Islet precursor cell (in vitro differentiated cells): ENCODE measurements around the gene ANKRD28.

Source experiments
- DNase-seq: peaks from one replicate; pipeline ENCODE4 v3.0.0-alpha.2; 2018

Gene ANKRD28

GRCh38 chr3:15716178-15716577, 81.6 kb downstream of the ANKRD28 start:
- DNase-seq: no peak

- no peak for DNase-seq
These were observed 83.3 kb downstream of the ANKRD28 start for GRCh38 chr3:15714448-15714847.

DNA sequence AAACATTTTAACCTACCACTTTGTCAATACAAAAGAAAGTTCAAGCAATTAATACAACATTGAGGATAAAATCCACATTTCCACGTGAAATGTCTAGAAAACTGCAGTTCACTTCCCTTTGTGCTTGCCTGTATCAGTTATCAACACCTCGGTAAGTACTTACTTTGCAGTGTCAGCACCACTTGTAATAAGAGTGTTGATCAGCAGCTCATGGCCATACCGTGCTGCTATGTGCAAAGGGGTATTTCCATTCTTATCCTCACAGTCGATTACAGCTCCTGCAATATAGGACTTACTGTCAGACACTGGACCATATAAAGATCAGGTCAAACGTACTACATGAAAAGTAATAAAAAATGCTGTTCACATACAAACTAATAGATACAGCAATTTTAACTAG, 84.4 kb downstream of the ANKRD28 start:
- DNase-seq: no peak

GRCh38 chr3:15711281-15711680, 86.5 kb downstream of the ANKRD28 start:
- DNase-seq: no peak

DNA sequence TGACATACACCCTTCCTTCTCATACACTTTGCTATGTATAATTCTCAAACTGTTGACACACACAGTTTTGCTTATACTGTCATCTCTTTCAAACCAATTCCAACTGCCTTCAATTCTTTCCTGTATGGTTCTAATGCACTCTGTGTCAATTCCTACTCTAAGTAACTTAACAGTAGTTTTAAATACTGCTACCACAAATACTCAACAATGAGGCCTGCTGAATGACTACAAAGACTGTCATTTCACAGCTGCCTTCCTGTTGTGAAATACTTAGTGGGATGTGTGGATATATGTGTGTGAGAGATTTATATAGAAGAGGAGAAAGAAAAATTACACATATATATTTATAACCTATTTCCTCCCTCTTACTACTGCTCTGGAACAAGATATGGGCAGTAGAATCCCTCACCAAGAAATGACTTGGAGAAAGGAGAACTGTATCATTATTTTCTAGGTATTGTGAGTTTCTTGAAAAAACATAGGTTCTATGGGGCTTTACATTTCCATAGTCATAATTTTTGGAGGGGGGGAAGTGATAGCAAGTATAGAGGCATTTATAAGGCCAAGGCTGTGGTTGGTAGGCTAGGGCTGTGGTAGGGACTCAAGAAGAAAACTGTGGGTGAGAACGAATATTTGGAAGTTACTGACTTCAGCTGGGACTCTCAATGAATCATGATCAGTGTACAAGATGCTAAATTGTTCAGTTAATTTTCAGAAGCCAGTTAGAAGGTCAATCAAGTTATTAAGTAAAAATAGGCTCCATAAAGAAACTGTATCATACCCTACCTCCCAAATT, 88.7 kb downstream of the ANKRD28 start:
- no peak for DNase-seq

DNA sequence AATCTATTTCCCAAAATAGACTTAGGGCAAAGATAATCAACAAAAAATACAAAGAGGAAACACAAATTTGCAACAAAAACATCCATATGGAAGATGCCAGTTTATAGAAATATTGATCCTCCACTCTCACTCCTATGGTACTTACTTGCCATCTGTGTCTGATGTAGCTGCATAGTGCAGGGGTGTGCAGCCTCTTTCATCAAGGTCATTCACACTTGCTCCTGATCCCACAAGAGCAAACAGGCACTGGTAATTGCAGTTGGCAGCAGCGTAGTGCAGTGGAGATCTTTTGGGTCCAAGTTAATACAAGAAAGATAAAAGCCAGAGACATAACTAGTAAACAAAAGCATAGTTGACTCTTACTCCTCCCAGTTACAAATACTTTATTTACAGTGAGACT, 90.0 kb downstream of the ANKRD28 start:
- DNase-seq: no peak

DNA sequence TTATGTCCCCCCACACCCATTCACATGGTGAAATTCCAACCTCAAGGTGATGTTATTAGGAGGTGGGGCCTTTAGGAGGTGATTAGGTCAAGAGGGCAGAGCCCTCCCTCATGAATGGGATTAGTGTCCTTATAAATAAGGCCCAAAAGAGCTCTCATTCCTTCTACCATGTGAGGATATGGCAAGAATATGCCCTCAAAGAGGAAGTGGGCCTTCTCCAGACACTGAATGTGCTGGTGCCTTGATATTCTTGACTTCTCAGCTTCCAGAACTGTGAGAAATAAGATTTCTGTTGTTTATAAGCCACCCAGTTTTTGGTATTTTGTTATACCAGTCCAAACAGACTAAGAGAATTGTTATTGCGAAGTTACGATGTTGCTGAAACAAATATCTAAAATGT, 94.4 kb downstream of the ANKRD28 start:
- DNase-seq: no peak

DNA sequence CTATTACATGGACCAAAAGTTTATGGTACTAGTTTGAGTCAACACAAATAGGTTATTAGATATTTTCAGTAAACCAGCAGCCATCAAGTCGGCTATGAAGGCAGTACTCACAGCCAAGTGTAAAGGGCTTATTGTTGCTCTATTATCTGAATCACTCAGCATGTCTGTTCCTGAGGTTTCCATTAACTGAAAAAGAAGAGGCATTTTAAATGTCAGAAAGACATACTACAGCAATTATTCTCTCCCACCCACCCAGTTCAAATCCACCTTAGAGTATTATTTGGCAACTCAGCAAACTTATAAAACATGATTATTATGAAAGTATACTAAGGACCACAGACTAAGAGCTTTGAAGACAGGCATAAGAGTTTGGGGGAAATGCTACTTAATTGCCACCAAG, 103.2 kb downstream of the ANKRD28 start:
- DNase-seq: no peak

GRCh38 chr3:15693355-15693754, 104.4 kb downstream of the ANKRD28 start:
- DNase-seq: no peak

DNA sequence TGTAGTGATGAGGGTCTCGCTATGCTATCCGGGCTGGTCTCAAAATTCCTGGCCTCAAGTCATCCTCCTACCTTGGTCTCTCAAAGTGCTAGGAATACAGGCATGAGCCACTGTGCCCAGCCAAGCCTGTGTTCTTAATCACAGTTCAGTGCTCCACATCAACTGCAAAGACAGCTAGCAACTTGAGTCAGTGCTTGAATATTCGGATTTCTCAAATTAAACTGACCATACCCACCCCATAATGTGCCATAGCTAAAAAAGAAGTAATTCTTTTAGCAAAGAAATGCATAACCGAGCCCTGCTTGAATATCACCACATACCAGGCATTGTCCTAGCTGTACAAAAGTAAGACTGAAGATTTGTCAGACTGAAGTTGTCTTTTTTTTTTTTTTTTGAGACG, 107.0 kb downstream of the ANKRD28 start:
- DNase-seq: no peak

- no peak for DNase-seq
These were observed 107.5 kb downstream of the ANKRD28 start for GRCh38 chr3:15690230-15690629.

DNA sequence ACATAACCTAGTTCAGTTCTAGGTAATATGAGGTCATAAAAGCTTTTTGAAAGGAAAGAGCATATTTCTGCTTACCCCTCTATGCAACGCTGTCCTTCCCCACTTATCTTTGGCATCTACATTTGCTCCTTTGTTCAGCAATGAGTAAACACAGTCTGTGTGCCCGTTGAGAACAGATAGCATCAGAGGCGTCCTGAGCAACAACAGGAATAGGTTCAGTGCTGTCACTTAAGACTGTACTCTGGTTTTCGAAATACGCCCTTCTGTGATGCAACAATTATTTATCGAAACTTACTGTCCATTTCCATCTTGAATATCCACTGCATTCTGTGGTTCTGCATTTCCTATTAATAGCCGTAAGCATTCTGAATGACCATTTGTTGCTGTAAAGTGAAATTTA, 111.9 kb downstream of the ANKRD28 start:
- peak; percentile 81 for DNase-seq

DNA sequence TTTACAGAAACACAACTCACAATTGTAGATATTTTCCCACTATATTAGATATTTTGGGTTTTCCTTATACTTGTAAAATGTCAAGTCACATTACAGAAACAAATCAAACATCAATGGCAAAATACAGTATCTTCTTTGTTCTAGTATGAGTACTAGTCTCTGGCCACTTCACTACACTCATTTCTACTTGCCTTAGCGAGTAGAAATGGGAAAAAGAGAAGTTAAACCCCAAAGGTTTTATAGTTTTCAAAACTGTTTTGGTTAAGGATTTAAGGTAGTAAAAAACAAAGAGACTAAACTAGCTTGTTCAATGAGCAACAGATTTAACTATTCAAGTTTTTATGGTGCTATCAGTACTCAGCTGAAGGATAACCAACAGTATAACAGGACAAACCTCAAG, 114.5 kb downstream of the ANKRD28 start:
- DNase-seq: no peak

DNA sequence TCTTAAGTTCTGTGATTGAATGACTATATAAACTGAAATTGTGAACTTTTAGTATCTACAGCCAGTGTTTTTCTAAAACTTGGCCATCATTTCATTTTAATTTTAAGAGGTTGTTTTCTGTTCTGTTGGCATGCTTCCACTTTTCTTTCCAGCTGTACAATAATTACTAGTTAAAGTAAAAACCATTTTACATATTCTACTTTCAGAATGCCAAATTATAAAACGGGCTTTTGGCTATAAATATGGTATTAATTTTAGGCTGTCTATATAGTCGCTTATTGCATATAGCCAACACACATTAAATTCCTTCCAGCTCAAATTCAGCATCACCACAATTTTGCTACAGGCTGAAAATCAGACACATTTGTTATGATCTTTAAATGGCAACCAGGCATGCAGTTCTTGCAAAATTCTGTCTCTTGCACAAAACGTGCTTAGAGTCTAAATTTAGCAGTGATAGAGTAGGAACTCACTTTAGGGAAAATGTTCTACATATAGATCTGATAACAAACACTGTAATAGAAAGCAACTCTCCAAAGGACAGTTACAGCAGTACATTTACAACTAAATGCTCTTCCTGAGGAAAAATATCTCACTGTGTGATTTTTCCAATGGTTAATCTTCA, 115.1 kb downstream of the ANKRD28 start:
- no peak for DNase-seq

- no peak for DNase-seq
These were observed 116.1 kb downstream of the ANKRD28 start for GRCh38 chr3:15681668-15682067.

DNA sequence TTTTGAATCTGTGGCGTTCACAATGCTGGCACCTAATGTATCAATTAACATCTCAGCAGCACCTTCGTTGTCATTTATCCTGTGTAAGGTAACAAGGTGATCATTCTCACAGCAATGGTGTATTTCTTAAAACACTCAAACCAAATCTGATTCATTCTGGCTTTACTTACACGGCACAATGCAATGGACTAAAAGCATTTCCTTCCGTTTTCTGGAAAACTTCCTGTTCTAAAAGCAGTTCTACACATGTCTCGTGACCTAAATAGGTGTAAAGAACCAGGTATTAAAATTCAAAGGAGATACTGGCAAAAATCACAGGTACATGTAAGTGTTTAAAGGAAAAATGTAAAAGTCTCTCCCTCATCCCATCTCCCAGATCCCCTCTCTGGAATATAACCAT, 118.5 kb downstream of the ANKRD28 start:
- no peak for DNase-seq

- DNase-seq: no peak
These were observed 121.5 kb downstream of the ANKRD28 start for GRCh38 chr3:15676259-15676658.

GRCh38 chr3:15673536-15673935, 124.2 kb downstream of the ANKRD28 start:
- DNase-seq: no peak

GRCh38 chr3:15667484-15667883, 130.3 kb downstream of the ANKRD28 start:
- DNase-seq: no peak

GRCh38 chr3:15666277-15666676, 131.5 kb downstream of the ANKRD28 start:
- no peak for DNase-seq

GRCh38 chr3:15665510-15666150, 132.1 kb downstream of the ANKRD28 start:
- DNase-seq: no peak

- no peak for DNase-seq
These were observed 133.6 kb downstream of the ANKRD28 start for GRCh38 chr3:15664144-15664543.

GRCh38 chr3:15660055-15660935, 137.5 kb downstream of the ANKRD28 start:
- no peak for DNase-seq
